Fibroblast of pulmonary artery (primary cell): ENCODE results near the gene TRAF2.

ENCODE experiments used
- DNase-seq: peaks from one replicate; pipeline ENCODE4 v3.0.0-alpha.2; 2010; ENCODE audit warnings: low read depth
- H3K4me3 ChIP-seq: replicated peaks from 2 replicates; pipeline ENCODE4 v1.5.1; 2011; ENCODE audit warnings: low read depth, mild to moderate bottlenecking, control low read depth, low read length, moderate library complexity
- CTCF ChIP-seq: IDR thresholded peaks from 2 replicates; pipeline ENCODE4 v1.5.1; 2011; ENCODE audit warnings: mild to moderate bottlenecking, control low read depth, low read length, inconsistent platforms; ENCODE audit errors: missing control alignments

The TRAF2 gene

GRCh38 chr9:136857581-136858412 lies 28.5 kb upstream of the TRAF2 start:
- no peak for DNase-seq
- H3K4me3 ChIP-seq: no peak overlapping the region
- TF ChIP-seq CTCF: no peak

GRCh38 chr9:136858452-136858843 lies 27.9 kb upstream of the TRAF2 start:
- H3K4me3 ChIP-seq: no peak overlapping the region
- no peak for TF ChIP-seq CTCF
- no peak for DNase-seq

GRCh38 chr9:136858844-136859757 lies 27.2 kb upstream of the TRAF2 start:
- DNase-seq: peak; percentile 50
- no peak for TF ChIP-seq CTCF
- H3K4me3 ChIP-seq: no peak overlapping the region

GRCh38 chr9:136860529-136860928 lies 25.8 kb upstream of the TRAF2 start:
- TF ChIP-seq CTCF: no peak
- H3K4me3 ChIP-seq: no peak overlapping the region
- DNase-seq: no peak

GRCh38 chr9:136860933-136861873 lies 25.1 kb upstream of the TRAF2 start:
- DNase-seq: no peak
- no peak for TF ChIP-seq CTCF
- H3K4me3 ChIP-seq: no peak overlapping the region

- DNase-seq: no peak
- H3K4me3 ChIP-seq: no peak overlapping the region
- no peak for TF ChIP-seq CTCF
Measured at GRCh38 chr9:136861874-136862457, 24.4 kb upstream of the TRAF2 start.
